Activated CD4-positive, alpha-beta T cell treated with anti-CD3 and anti-CD28 coated beads for 4 hours (primary cell): ENCODE results near the gene TMEM164.

Experiments used
- DNase-seq, 2 donors: peaks; one replicate each; pipeline ENCODE4 v3.0.0-alpha.2; 2020

Gene TMEM164

DNA sequence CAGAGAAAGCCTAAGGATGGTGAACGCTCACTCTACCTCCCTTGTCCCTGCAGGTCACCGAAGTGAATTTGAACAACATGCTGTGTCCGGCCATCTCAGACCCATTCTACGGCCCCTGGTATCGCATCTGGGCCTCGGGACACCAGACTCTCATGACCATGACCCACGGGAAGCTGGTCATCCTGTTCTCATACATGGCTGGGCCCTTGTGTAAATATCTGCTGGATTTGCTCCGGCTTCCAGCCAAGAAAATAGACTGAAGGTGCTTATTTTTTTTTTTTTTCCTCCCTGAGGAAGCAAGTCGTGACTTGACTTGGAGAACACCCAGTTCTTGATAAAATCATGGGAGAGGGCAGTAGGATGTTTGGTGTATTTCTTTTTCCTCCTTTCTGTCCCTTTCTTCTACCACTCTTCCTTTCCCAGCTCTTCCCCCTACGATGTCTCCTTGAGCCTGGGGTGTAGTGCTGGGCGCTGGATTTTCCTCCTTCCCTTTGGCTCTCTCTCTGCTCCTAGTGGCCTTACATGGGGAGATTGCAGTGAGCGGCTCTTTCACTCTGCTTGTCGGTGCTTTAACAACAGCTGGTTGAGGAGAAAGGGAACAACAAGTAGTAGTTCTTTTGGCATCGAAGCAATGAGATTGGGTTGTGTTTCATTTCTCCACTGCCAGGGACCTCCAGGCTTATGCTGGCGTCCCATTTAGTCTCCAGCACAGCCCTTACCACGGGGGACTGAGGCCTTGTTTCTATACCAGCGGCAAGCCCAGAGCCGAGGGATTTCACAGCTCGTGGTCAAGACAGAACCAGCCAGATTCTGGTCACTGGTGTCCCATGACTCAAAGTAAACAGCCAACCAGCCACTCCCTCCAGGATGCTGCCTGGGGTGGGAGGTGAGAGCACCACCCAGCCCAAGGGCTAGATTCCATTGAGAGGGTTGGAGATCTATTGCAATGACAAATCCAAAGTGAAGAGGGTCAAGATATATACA lies 170.6 kb downstream of the TMEM164 start:
- DNase-seq = no peak

DNA sequence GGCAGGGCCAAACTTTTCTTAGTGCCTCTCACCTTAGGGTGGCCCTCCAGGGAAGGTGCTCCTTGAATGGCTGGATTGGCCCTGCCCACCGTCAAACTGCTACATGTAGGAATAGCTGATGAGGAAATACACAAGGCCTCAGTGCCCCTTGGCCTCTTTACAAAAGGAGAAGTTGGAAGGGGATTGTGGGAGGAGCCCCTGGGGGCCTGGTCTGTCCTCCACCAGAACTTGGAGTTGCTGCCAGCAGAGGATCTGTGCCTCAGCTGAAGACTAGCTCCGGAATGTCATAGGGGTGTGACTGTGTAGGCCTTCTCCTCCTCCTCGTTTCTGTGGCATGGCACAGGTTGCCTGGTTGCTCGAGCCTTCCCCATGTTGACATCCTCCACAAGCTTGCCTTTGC lies 172.2 kb downstream of the TMEM164 start:
- no peak for DNase-seq

DNA sequence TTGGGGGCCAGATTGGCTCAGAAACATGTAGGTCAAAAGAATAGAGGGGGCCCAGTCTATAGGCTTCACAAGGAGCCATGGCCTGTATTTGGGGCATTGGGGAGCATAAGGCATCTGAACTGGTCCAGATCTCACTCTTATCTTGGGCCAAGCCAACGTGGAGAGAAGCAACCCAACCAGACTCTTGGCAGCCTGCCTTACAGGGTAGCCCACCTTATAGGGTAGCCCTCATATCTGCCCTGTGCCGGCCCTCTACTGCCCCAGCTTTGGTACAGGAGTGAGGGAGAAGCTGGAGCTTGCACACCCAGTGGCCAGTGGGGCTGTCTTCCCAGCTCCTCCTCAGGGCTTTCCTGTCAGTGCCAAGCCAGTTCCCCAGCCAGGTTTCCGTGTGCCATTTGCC lies 172.8 kb downstream of the TMEM164 start:
- no peak for DNase-seq

DNA sequence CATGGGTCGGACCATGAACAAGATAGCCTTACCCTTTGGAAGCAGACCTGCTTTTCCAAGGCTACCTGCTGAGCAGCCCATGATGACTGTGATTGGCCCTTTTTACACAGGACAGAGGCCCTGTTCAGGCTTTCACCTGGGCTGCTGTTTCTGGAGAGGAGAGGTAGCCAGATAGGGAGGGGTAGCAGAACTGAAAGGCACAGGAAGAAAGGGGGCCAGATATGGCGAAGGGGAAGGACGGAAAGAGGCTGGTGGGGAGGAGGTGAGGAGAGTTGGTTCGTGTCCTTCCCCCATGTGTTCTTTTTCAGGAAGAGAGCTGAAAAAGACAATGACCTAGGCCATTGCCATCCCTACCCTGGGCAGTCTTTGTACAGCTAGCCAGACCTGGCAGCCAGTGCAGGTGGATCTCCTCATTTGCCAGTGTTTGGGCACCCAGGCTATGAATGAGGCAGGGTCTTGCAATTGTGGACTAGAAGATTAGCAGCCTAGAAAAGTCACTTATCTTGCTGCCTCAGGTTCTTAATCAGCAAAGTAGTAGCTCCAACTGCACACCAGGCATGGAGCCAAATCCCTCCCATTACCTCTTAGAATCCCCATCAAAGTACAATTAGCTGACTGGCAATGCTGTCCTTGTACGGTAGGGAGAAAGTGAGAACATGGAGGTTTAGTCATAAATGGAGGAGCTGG lies 175.4 kb downstream of the TMEM164 start:
- no peak for DNase-seq

DNA sequence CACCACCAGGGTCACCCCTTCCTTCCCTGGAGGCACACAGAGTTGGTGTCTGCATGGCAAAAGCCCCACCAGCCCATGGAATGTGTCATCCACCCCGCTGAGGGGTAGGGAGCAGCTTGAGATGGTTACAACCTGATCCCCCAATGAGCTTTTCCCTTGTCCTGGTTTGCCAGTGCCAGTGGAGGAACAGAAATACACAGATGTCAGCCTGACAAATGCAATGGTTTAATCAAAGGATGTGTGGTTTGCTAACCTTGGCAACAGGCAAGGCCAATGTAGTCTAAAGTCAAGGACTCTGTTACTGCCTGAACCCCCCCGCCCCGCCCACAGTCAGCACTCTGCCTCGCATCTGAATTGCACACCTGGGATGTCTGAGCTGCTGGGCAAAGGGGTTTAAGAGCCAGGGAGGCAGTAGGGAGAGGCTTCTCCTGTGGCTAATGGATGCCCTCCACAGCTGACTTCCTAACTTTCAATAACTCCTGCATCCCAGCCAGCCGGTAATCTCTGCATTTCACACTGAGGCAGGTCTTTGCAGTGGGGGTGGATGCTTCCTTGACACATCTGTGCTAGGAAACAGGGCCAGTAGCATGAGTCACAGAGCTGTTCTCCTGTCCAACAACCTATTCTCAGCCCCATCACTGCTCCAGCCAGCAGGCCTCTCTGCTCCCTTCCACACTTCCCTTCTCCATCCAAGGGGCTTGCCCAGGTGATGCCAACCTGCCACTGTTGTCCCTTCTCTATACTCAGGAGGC lies 177.4 kb downstream of the TMEM164 start:
- no peak for DNase-seq

DNA sequence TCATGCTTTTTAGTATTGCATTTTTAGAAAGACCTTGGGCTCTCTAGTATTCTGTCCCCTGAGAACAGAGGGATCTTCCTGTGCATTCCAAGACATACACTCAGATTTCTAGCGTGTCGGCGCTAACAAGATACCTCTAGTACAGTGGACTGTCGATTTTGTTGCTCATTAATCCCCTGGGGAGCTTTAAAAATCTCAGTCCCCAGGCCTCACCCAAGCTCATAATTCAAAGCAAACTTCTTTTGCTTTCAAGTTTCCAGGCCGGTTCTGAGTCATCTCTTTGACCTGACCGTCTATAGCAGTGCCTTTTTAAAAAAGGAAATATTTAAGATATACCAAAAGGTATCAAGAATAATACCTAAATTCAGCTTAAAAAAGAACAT lies 178.0 kb downstream of the TMEM164 start:
- DNase-seq = no peak

DNA sequence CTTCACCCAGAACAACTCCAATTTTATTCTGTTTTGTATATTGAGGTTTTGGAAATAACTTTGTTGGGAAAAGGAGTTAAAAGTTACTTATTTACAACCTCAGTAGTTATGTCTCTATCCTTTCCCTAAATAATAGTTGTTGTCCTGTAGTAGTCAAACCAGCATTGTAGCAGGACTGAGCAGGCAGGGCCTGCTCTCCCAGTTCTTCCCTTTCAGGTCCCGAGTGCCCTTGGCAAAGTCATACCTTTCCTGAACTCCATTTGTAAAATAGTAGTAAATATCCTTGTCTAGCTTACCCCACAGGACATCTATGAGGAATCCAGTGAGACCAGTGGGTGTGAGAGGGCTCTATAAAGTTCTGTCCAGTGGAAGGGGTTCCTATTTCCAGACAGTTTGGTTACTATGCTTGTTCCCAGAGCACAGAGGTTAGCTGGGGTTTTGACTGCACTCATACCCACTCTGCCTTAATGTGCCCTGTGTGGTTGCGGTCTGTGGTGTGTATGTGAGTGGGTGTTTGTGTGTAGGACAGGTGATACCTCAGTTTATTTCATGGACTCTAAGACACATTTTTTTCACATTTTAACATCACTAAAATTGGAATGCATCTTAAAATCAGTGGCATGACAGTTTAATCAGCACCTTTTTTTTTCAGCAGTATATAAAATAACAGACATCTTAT lies 178.7 kb downstream of the TMEM164 start:
- no peak for DNase-seq

DNA sequence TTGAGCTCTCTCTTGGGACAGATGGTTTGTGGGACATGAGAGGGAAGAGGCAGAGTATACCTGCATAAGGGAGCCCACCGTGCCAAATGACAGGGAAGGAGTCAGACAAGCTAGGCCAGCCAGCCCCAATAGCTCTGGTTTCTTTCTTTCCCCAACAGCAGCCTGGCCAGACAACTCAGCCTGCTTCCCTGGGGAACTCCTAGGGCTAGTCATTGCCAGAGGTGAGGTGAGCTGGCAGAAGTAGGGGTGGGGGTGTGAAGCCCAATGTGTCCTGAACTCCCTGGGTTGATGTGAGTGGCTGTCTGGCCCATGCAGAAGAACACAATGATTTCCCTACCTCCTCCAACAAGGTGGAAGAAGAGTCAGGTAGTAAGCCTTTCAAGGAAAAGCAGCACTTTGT lies 179.4 kb downstream of the TMEM164 start:
- DNase-seq = no peak

DNA sequence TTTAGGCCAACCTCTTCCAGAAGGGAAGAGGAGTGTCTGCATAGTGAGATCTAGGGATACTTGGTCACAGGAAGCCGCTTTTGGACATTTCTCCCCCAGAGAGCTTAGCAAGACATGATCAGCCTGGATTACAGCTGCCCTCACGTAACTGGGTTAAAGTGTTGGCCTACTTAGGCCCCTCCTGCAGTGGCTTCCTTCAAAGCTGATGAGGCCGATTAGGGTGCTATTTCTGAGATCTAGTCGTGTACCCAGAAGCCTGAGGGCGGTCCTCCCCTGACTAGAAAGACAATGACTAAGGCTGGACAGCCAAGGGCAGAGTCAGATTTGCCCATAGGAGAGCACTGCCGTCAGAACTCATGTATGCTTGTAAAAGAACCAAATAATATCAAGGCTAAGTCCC lies 180.0 kb downstream of the TMEM164 start:
- no peak for DNase-seq

DNA sequence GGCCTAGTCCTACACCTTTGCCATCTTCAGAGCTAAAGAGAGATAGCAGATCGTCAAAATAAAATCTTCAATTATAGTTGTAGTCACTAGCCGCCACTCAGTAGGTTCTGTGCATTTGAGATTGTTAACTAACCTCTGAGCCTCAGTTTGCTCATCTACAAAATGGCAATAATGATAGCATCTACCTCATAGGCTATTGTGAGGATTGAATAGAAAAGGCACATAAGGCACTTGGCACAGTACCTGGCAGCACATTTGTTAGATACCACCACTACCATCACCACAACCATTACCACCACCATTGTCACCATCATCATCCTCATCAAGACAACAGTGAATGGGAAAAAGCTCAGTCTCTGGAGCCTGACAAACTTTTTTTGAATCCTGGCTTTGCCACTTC lies 180.4 kb downstream of the TMEM164 start:
- no peak for DNase-seq

DNA sequence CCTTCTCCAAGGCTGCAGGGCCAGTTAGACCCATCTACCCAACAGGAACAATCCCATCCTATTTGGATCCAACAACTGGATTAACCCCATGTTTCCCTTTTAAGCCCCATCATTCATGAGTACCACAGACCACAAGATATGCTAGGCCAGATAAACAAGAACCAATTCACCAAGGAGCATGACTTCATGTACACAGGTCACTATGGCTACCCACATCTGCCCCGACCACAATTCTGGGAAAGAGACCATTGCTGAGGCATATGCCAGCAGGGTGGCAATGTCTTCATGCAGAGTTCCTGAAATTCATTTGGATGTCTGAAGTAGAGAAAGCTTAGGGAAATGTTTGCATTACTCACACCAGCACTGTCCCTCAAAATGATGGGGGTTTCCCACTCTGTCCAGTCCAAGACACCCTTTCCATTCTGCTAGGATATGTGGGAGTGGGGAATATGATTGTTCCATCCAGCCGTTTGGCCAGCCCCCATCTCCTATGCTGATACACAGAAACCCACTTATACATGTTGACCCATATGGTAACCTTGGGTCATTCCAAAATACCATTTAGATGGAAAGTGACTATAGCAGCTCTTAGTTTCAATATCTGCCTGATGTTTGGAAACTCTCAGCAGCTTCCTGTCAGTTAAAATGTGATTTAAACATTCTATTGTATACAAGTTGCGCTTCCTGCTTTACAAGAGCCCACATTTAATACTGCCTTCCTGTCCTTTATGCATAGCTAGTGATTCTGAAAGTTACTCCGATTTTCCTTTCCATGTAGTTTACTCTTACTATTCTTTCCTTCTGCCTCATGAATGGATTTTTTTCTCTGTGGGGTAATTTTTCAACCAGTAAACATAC lies 186.0 kb downstream of the TMEM164 start:
- no peak for DNase-seq

DNA sequence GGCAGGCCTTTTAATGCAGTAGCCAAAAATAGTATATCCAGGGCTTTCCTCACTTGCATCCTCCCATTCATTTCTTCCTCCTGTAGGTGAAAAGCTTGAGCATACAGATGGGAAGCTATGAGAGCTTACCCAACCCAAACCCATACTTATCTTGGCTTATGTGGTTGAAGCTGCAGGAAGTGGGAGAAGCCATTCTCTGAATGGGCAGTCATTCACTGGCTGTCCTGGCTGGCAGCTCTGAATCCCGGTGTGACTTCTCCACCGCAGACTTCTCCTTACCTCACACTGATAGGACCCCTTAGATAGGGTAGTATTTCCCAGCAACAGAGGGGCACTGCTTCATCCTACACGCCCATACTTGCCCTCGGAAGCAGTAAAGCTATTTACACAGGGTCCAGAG lies 189.6 kb downstream of the TMEM164 start:
- no peak for DNase-seq

DNA sequence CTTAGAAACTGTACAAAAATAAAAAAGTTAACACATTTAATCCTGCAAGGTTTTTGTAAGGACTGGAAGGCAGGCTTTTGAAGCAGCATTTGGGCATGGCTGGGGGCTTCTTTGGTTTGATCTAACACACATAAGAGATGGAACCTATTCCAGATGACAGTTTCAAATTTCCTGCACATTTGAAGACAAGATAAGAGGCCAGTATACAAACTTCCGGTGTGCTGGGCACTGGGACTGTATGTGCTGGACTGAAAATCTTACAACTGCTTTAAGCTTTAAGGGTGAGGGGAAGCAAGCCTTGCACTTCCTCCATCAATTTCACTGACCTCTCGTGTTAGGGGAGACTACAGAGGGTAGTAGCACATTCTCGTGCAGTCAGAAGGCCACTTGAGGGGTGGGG lies 192.1 kb downstream of the TMEM164 start:
- DNase-seq = no peak

DNA sequence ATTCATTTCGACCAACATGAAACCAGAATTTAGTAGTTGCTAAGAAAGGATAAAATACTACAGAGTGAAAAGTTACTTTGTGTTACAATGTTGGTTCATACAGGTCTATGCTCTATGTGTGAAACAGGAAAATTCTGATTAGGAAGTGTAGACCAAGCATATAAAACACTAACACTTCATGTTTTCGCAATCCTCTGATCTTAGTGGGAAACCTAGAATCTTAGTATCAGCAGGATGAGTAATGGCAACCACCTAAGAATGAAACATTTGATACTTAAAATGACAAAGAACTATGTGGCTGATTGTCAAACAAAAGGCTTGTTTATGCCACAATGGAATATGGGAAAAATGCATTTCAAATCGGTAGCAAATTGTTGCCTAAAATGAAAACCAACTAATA lies 198.9 kb downstream of the TMEM164 start:
- DNase-seq = no peak

DNA sequence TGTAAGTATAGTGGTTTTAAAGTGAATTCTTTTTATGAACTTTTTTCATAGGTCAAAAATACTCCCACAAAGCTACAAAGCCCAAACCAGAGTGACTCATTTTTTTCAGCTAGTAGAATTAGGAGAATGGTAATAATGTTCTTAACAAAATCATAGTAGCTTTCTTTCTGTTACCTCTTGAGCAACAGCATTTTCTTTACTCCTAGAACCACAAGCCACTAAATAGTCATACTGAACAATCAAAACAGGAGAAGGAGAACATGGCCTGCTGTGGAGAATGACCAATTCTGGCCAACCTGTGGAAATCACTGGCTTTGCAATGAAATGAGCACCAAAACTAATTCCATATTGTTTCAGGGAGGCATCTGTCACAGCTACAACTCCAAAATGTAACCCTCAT lies 202.1 kb downstream of the TMEM164 start:
- no peak for DNase-seq

DNA sequence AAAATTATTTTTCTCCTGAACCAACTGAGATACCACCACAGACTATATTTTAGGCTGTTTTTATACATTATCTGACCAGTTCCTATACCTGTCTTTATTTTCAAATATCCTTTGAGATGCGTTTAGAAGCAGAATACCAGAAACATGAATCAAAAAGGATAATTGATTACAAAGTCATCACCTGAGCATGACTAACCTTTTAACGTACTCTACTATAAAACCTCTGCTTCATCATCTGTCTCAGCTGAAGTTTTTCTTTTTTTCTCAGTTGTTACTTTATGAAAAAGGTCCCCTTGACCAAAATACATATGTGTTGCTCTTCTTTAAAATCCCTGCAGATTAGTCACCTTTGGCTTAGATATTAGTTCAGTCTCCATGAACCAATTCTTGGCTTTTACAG lies 205.2 kb downstream of the TMEM164 start:
- no peak for DNase-seq

DNA sequence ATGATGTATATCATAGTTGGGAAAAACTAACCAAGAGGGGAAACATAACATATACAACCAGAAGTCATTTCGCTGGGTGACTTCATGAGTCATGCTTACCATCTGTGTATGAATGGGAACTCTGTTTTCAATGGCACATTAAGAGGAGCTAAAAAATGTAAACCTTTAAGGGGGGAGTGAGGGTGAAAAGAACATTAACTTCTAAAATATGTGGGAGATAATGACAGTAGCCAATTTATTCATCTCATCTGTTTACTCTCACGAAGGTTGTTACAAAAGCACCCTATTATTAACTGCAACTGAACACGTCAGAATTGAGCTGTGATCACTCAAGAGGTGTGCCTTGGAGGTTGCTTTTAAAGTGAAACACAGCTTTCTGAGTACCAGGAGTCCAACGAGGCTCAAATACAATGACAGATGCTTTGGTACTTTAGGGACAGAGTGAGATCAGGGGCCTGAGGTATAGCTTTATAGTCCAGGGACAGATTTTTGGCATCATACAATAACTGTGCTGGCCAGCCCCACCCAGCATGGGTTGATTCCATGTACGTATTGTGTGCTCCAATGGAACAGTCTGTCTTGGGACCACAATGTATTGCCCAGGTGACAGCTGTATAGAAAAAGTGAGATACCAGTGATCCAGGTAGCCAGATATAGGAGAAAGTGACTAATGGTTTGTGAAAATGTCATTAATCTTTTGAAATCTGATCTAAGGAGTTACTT lies 207.7 kb downstream of the TMEM164 start:
- DNase-seq = no peak

DNA sequence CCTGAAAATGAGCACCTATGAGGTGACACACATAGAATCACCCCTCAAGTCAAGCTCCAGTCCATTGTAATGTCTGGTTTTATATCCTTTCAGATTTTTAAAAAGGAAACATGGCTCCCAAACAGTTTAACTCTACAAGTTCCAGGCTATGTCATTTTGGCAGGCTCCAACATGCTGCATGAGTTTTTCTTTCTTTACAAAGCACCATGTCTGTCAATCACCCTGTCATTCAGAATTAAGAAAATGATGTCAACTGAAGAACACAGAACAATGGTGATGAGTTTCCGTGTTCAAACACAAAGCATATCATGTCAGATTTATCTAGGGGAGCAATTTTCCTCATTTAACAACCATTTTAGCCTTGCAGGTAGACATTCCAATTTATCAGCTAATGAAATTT lies 208.4 kb downstream of the TMEM164 start:
- no peak for DNase-seq

DNA sequence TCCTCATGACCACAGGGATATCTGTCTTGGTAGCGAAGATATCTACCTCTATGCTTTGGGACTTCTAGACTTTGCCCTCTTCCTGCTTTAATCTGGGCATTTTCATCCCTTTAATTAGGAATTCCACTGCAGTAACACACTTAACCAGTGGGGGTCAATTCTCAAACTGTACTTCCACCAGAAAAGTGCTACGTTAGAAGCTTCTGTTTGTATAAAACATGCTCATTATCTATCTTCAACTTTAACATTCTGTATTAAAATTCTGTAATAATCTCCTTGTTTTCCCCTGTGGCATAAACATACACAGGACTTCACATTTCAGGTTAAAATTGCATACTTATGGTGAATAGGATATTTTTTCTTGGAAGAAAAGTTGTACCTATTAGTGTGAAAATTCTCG lies 209.4 kb downstream of the TMEM164 start:
- DNase-seq = no peak

DNA sequence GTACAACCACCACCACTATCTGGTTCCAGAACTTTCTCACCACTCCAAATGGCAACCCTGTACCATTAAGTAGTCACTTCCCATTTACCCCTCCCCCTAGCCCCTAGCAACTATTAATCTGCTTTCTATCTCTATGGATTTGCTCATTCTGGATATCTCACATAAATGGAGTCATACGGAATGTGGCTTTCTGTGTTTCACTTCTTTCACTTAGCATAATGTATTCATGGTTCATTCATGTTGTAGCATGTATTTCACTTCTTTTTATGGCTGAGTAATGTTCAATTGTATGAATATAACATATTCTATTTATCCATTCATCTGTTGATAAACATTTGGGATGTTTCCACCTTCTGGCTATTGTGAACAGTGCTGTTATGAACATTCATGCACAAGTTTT lies 210.3 kb downstream of the TMEM164 start:
- DNase-seq = no peak

DNA sequence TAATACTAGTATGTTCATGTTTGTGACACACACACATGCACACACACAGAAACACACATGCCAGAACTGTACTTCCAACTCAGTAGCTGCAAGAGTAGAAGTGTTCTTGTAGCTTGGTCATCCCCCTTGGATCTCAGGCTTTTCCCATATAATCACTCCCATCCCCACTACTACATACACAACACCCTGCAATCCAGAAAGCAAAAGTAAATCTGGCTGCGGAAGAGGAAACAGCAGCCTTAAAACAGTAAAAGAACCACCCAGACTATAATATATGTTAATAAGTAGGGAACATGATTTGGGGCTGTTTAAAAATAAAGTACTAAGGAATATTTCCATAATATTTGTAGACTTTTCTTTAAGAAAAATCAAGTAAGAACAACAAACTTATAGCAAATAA lies 211.8 kb downstream of the TMEM164 start:
- no peak for DNase-seq
